ENCODE results near the gene LGALS8.

LGALS8 gene

GRCh38 chr1:236552096-236552495, 28.3 kb downstream of the LGALS8 start:
- no peak overlapping the region for H2AFZ ChIP-seq (ENCODE audit: low read length)
- H3K4me3 ChIP-seq (ENCODE audit: low read length, poor library complexity, severe bottlenecking): no peak overlapping the region
- TF ChIP-seq CTCF (conservative IDR thresholded peaks at IDR 0.05; ENCODE audit: low read length) (no peak), EZH2phosphoT487 (IDR thresholded peaks at IDR 0.05; ENCODE audit: borderline replicate concordance) (no peak)
- H3K4me2 ChIP-seq (ENCODE audit: low read depth, low read length, poor library complexity, severe bottlenecking): no peak overlapping the region
- H3K9me3 ChIP-seq (ENCODE audit: insufficient read depth, low read depth, low read length): no peaks in the 10 kb centered on the region
- no peaks in the 10 kb centered on the region for H3F3A ChIP-seq (ENCODE audit: low read depth)
- peaks cover 7% of the 10 kb centered on the region for H3K4me1 ChIP-seq (ENCODE audit: insufficient read depth, low read length, poor library complexity, severe bottlenecking)
- no peaks in the 10 kb centered on the region for H4K20me1 ChIP-seq (ENCODE audit: insufficient read depth, low read length, poor library complexity, severe bottlenecking)
- H3K36me3 ChIP-seq (ENCODE audit: insufficient read depth, low read length): peaks cover 91% of the 10 kb centered on the region; the same call in 1 of the 2 replicates
- H3K9ac ChIP-seq (ENCODE audit: low read depth, low read length, poor library complexity, severe bottlenecking): no peak overlapping the region
- no peaks in the 10 kb centered on the region for H3K9me2 ChIP-seq (replicated peaks; ENCODE audit: low read depth, low read length)
- no peaks in the 10 kb centered on the region for H3K27me3 ChIP-seq (ENCODE audit: insufficient read depth, low read length, poor library complexity, severe bottlenecking)
- no peaks in the 10 kb centered on the region for H3K79me2 ChIP-seq (ENCODE audit: insufficient read depth, low read length)

- H3K4me3 ChIP-seq (ENCODE audit: low read length, poor library complexity, severe bottlenecking): no peak overlapping the region
- H3F3A ChIP-seq (ENCODE audit: low read depth): no peaks in the 10 kb centered on the region
- H3K36me3 ChIP-seq (ENCODE audit: insufficient read depth, low read length): peaks cover 89% of the 10 kb centered on the region; the same call in 1 of the 2 replicates
- no peaks in the 10 kb centered on the region for H3K79me2 ChIP-seq (ENCODE audit: insufficient read depth, low read length)
- peaks cover 7% of the 10 kb centered on the region for H3K4me1 ChIP-seq (ENCODE audit: insufficient read depth, low read length, poor library complexity, severe bottlenecking)
- H3K9me2 ChIP-seq (replicated peaks; ENCODE audit: low read depth, low read length): no peaks in the 10 kb centered on the region
- no peak overlapping the region for H3K9ac ChIP-seq (ENCODE audit: low read depth, low read length, poor library complexity, severe bottlenecking)
- no peak overlapping the region for H3K4me2 ChIP-seq (ENCODE audit: low read depth, low read length, poor library complexity, severe bottlenecking)
- no peaks in the 10 kb centered on the region for H4K20me1 ChIP-seq (ENCODE audit: insufficient read depth, low read length, poor library complexity, severe bottlenecking)
- H2AFZ ChIP-seq (ENCODE audit: low read length): no peak overlapping the region
- no peaks in the 10 kb centered on the region for H3K9me3 ChIP-seq (ENCODE audit: insufficient read depth, low read depth, low read length)
- H3K27me3 ChIP-seq (ENCODE audit: insufficient read depth, low read length, poor library complexity, severe bottlenecking): no peaks in the 10 kb centered on the region
- TF ChIP-seq EZH2phosphoT487 (IDR thresholded peaks at IDR 0.05; ENCODE audit: borderline replicate concordance) (no peak), CTCF (conservative IDR thresholded peaks at IDR 0.05; ENCODE audit: low read length) (no peak)
Measured at GRCh38 chr1:236552901-236553300, 29.1 kb downstream of the LGALS8 start.

- Histone ChIP-seq H3K27me3 (ENCODE audit: insufficient read depth, low read length, poor library complexity, severe bottlenecking) (no peaks in the 10 kb centered on the region), H3K79me2 (ENCODE audit: insufficient read depth, low read length) (no peaks in the 10 kb centered on the region), H3K4me2 (ENCODE audit: low read depth, low read length, poor library complexity, severe bottlenecking) (no peak overlapping the region), H3K9me3 (ENCODE audit: insufficient read depth, low read depth, low read length) (no peaks in the 10 kb centered on the region), H3K9me2 (replicated peaks; ENCODE audit: low read depth, low read length) (no peaks in the 10 kb centered on the region), H4K20me1 (ENCODE audit: insufficient read depth, low read length, poor library complexity, severe bottlenecking) (no peaks in the 10 kb centered on the region), H2AFZ (ENCODE audit: low read length) (no peak overlapping the region), H3F3A (ENCODE audit: low read depth) (no peaks in the 10 kb centered on the region), H3K9ac (ENCODE audit: low read depth, low read length, poor library complexity, severe bottlenecking) (no peak overlapping the region), H3K36me3 (ENCODE audit: insufficient read depth, low read length) (peaks cover 89% of the 10 kb centered on the region; the same call in 1 of the 2 replicates), H3K4me3 (ENCODE audit: low read length, poor library complexity, severe bottlenecking) (no peak overlapping the region), H3K4me1 (ENCODE audit: insufficient read depth, low read length, poor library complexity, severe bottlenecking) (peaks cover 7% of the 10 kb centered on the region)
- TF ChIP-seq CTCF (conservative IDR thresholded peaks at IDR 0.05; ENCODE audit: low read length): no peak
- TF ChIP-seq EZH2phosphoT487 (IDR thresholded peaks at IDR 0.05; ENCODE audit: borderline replicate concordance): no peak
Measured at GRCh38 chr1:236553370-236553769, 29.6 kb downstream of the LGALS8 start.

Data from Loucy (cell line).